Measurements from ENCODE around the gene ATAD3B.

- TF ChIP-seq CTCF (IDR thresholded peaks at IDR 0.05) (no peak), MLX (CRISPR knock-in tag; IDR thresholded peaks at IDR 0.05) (no peak), ZNF396 (CRISPR knock-in tag; IDR thresholded peaks at IDR 0.05; ENCODE audit: borderline replicate concordance) (no peak), MYBL2 (CRISPR knock-in tag; IDR thresholded peaks at IDR 0.05) (no peak), TCF7 (CRISPR knock-in tag; IDR thresholded peaks at IDR 0.05; ENCODE audit: low read depth) (no peak), FOXJ3 (CRISPR knock-in tag; IDR thresholded peaks at IDR 0.05; ENCODE audit: borderline replicate concordance) (no peak), ZNF263 (CRISPR knock-in tag; IDR thresholded peaks at IDR 0.05; ENCODE audit: low read depth) (no peak), IRF2 (CRISPR knock-in tag; IDR thresholded peaks at IDR 0.05; ENCODE audit: borderline replicate concordance, low read depth) (no peak)
These were observed 58.4 kb downstream of the ATAD3B start for GRCh38 chr1:1529936-1530335.

All from WTC11 (cell line).